NCI-H526 (cell line): ENCODE results near the gene HS2ST1.

Source experiments
- DNase-seq, 2 experiments: peaks; one replicate each; lab custom pipeline; 2025; lab: John Stamatoyannopoulos, UW

Gene HS2ST1

GRCh38 chr1:87140831-87141540 lies 226.6 kb downstream of the HS2ST1 start:
- DNase-seq: no peak

GRCh38 chr1:87141556-87141955 lies 227.1 kb downstream of the HS2ST1 start:
- DNase-seq: no peak

- no peak for DNase-seq
Measured at GRCh38 chr1:87143413-87144135, 229.1 kb downstream of the HS2ST1 start.

- no peak for DNase-seq
Measured at GRCh38 chr1:87144316-87144895, 230.0 kb downstream of the HS2ST1 start.

- no peak for DNase-seq
Measured at GRCh38 chr1:87144981-87145380, 230.5 kb downstream of the HS2ST1 start.

GRCh38 chr1:87146538-87146937 lies 232.1 kb downstream of the HS2ST1 start:
- no peak for DNase-seq

GRCh38 chr1:87146986-87147385 lies 232.6 kb downstream of the HS2ST1 start:
- no peak for DNase-seq

GRCh38 chr1:87147851-87148250 lies 233.4 kb downstream of the HS2ST1 start:
- no peak for DNase-seq

GRCh38 chr1:87148661-87149060 lies 234.2 kb downstream of the HS2ST1 start:
- no peak for DNase-seq

GRCh38 chr1:87149241-87150041 lies 235.0 kb downstream of the HS2ST1 start:
- DNase-seq: peak in 1 of 2 experiments; percentile 53

GRCh38 chr1:87150143-87150542 lies 235.7 kb downstream of the HS2ST1 start:
- peak in 1 of 2 experiments; percentile 39 for DNase-seq

GRCh38 chr1:87151500-87152421 lies 237.3 kb downstream of the HS2ST1 start:
- peak; percentile 98 to 99 for DNase-seq

GRCh38 chr1:87154384-87154783 lies 239.9 kb downstream of the HS2ST1 start:
- peak; percentile 80 to 85 for DNase-seq

- peak; percentile 88 to 89 for DNase-seq
Measured at GRCh38 chr1:87155170-87155569, 240.7 kb downstream of the HS2ST1 start.

GRCh38 chr1:87155648-87156047 lies 241.2 kb downstream of the HS2ST1 start:
- DNase-seq: peak; percentile 67 to 72

- no peak for DNase-seq
Measured at GRCh38 chr1:87156124-87156523, 241.7 kb downstream of the HS2ST1 start.

GRCh38 chr1:87159378-87159915 lies 245.0 kb downstream of the HS2ST1 start:
- DNase-seq: no peak
